HCEC 1CT (cell line): ENCODE results near the gene NUMA1.
A peak's percentile ranks its signal among the peaks of the same experiment; 100 is the strongest.

Source experiments
- DNase-seq: peaks from one replicate; pipeline ENCODE4 v3.0.0-alpha.2; 2017

The NUMA1 gene

GRCh38 chr11:72061739-72062396 is 18.5 kb downstream of the NUMA1 start:
- DNase-seq: no peak

- peak; percentile 48 for DNase-seq
Observed at GRCh38 chr11:72058416-72059034, 21.8 kb downstream of the NUMA1 start.

GRCh38 chr11:72048766-72049460 is 31.4 kb downstream of the NUMA1 start:
- no peak for DNase-seq

GRCh38 chr11:72045849-72046248 is 34.5 kb downstream of the NUMA1 start:
- no peak for DNase-seq

- DNase-seq: no peak
Observed at GRCh38 chr11:72042064-72042745, 38.1 kb downstream of the NUMA1 start.

GRCh38 chr11:72041364-72042063 is 38.8 kb downstream of the NUMA1 start:
- DNase-seq: peak; percentile 54

GRCh38 chr11:72040491-72041363 is 39.6 kb downstream of the NUMA1 start:
- DNase-seq: peak; percentile 87

GRCh38 chr11:72039856-72040401 is 40.4 kb downstream of the NUMA1 start:
- DNase-seq: no peak

GRCh38 chr11:72039031-72039855 is 41.1 kb downstream of the NUMA1 start:
- no peak for DNase-seq

- DNase-seq: peak; percentile 47
Observed at GRCh38 chr11:72038491-72038890, 41.9 kb downstream of the NUMA1 start.

GRCh38 chr11:72037554-72038311 is 42.6 kb downstream of the NUMA1 start:
- no peak for DNase-seq

GRCh38 chr11:72036687-72037086 is 43.7 kb downstream of the NUMA1 start:
- DNase-seq: no peak

GRCh38 chr11:72030472-72031045 is 49.8 kb downstream of the NUMA1 start:
- DNase-seq: no peak

GRCh38 chr11:72026090-72026489 is 54.3 kb downstream of the NUMA1 start:
- DNase-seq: no peak

- DNase-seq: no peak
Observed at GRCh38 chr11:72024069-72024754, 56.1 kb downstream of the NUMA1 start.

GRCh38 chr11:72023335-72023734 is 57.0 kb downstream of the NUMA1 start:
- DNase-seq: no peak

- DNase-seq: no peak
Observed at GRCh38 chr11:72018171-72018570, 62.2 kb downstream of the NUMA1 start.

- peak; percentile 17 for DNase-seq
Observed at GRCh38 chr11:72015511-72016061, 64.8 kb downstream of the NUMA1 start.
